ENCODE data around the gene CEACAM20.
"Not testable (repeated sequence)": the region's sequence is repeated elsewhere in the genome, so short reads cannot be mapped to it uniquely, and the experiment has no call there.

CEACAM20 gene

GRCh38 chr19:44539236-44539826 lies 9.9 kb upstream of the CEACAM20 start:
- TF ChIP-seq CTCF (IDR thresholded peaks at IDR 0.05; ENCODE audit: low read depth, low read length, missing control alignments), result no peak
- H3K4me3 ChIP-seq (ENCODE audit: low read depth, low read length), result no peak overlapping the region
- in situ Hi-C loops (cut with HindIII; ENCODE audit: low sequenced_read_pairs), result no loop called here
- DNase-seq (ENCODE audit: low read depth), result no peak

GRCh38 chr19:44535361-44535760 lies 5.9 kb upstream of the CEACAM20 start:
- H3K4me3 ChIP-seq (ENCODE audit: low read depth, low read length); in situ Hi-C loops (cut with HindIII; ENCODE audit: low sequenced_read_pairs); DNase-seq (ENCODE audit: low read depth): not testable (repeated sequence)

GRCh38 chr19:44532819-44533218 lies 3.3 kb upstream of the CEACAM20 start:
- no peak overlapping the region for H3K4me3 ChIP-seq (ENCODE audit: low read depth, low read length)
- TF ChIP-seq CTCF (IDR thresholded peaks at IDR 0.05; ENCODE audit: low read depth, low read length, missing control alignments), result no peak
- in situ Hi-C loops (cut with HindIII; ENCODE audit: low sequenced_read_pairs), result no loop called here
- no peak for DNase-seq (ENCODE audit: low read depth)

GRCh38 chr19:44530777-44531176 lies 1.3 kb upstream of the CEACAM20 start:
- H3K4me3 ChIP-seq (ENCODE audit: low read depth, low read length), result no peak overlapping the region
- in situ Hi-C loops (cut with HindIII; ENCODE audit: low sequenced_read_pairs), result no loop called here
- TF ChIP-seq CTCF (IDR thresholded peaks at IDR 0.05; ENCODE audit: low read depth, low read length, missing control alignments), result no peak
- no peak for DNase-seq (ENCODE audit: low read depth)

GRCh38 chr19:44527554-44527953 lies 1.9 kb downstream of the CEACAM20 start:
- DNase-seq (ENCODE audit: low read depth), result no peak
- no peak for TF ChIP-seq CTCF (IDR thresholded peaks at IDR 0.05; ENCODE audit: low read depth, low read length, missing control alignments)
- no peak overlapping the region for H3K4me3 ChIP-seq (ENCODE audit: low read depth, low read length)
- in situ Hi-C loops (cut with HindIII; ENCODE audit: low sequenced_read_pairs), result no loop called here

GRCh38 chr19:44525721-44526430 lies 3.6 kb downstream of the CEACAM20 start:
- in situ Hi-C loops (cut with HindIII; ENCODE audit: low sequenced_read_pairs), result no loop called here

More at GRCh38 chr19:44525721-44526430, 3.6 kb downstream of the CEACAM20 start:
- TF ChIP-seq CTCF (IDR thresholded peaks at IDR 0.05; ENCODE audit: low read depth, low read length, missing control alignments), result no peak
- H3K4me3 ChIP-seq (ENCODE audit: low read depth, low read length), result no peak overlapping the region
- no peak for DNase-seq (ENCODE audit: low read depth)
